Right lobe of liver (tissue), 4 donors: ENCODE results near the gene AMIGO3.

Source experiments
- CTCF ChIP-seq, 4 donors: fragments of 200-600 bp in 3 of 4; fragments of 450-650 bp in 1 of 4; IDR thresholded peaks; one replicate each; pipeline versions ENCODE4 v1.5.1 to v1.8.0; 2016 to 2022; ENCODE audit warnings: antibody characterized with exemption in 4 of 4, mild to moderate bottlenecking in 2 of 4
- POLR2A ChIP-seq: fragments of 450-650 bp; IDR thresholded peaks from one replicate; pipeline ENCODE4 v1.6.1; 2017; ENCODE audit warnings: antibody characterized with exemption, mild to moderate bottlenecking
- donor health status: DM: no; HTN: no; CAD: no.
- donor health status: DM: no; HTN: no; CAD: no.
- donor health status: DM: no; HTN: yes; CAD: no.

GRCh38 chr3:49699281-49699979 is 20.1 kb downstream of the AMIGO3 start:
- TF ChIP-seq POLR2A (no peak), CTCF (IDR thresholded peaks at IDR 0.05) (no peak)
